Measurements from ENCODE around the gene SNX9. TPM values are rescaled to one million over a fixed set of nuclear protein-coding genes. Genes with fewer than 3 reads are reported as not detected.

The SNX9 gene
- total and polyA plus RNA-seq, 2 donors (not counting 1 experiment from before 2014, with no cell fraction given): 10.0 to 50.7 TPM

DNA sequence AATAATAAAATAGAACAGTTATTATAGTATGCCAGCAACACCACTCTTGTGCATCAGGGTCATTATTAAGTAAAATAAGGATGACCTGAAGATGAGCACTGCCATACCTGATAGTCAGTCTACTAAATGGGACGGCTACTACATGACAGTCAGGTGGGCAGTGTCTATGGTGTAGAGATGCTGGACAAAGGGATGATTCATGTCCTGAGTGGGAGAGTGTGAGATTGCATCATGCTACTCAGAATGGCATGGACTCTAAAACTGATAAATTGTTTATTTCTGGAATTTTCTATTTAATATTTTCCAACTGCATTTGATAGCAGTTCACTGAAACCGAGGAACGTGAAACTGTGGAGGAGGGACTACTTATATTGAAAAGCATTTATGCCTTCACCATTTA, 38.8 kb downstream of the SNX9 start:
- Mint-ChIP-seq H3K27me3 (no peaks in the 10 kb centered on the region), H3K4me3 (no peak overlapping the region), H3K9me3 (ENCODE audit: insufficient read depth) (no peaks in the 10 kb centered on the region), H3K27ac (no peak overlapping the region), H3K4me1 (peaks cover 43% of the 10 kb centered on the region)
- Histone ChIP-seq H3K9ac (ENCODE audit: low read length) (no peak overlapping the region), H3K27me3 (replicated peaks in 1 of 4; ENCODE audit: control extremely low read depth in 1 of 4, control insufficient read depth in 3 of 4, insufficient read depth in 4 of 4, low read length in 3 of 4) (no peaks in the 10 kb centered on the region), H3K79me2 (ENCODE audit: control insufficient read depth, insufficient read depth, low read length) (peaks cover 89% of the 10 kb centered on the region), H4K20me1 (ENCODE audit: control insufficient read depth, insufficient read depth, low read length, poor library complexity, severe bottlenecking) (peaks cover 79% of the 10 kb centered on the region), H3K9me3 (ENCODE audit: control extremely low read depth in 1 of 3, control insufficient read depth in 2 of 3, insufficient read depth in 1 of 3, low read length in 2 of 3) (no peaks in the 10 kb centered on the region), H3K4me1 (ENCODE audit: control insufficient read depth in 2 of 2, insufficient read depth in 2 of 2, low read length in 2 of 2) (peaks cover 6 to 7% of the 10 kb centered on the region in 2 donors), H3K36me3 (replicated peaks in 1 of 2; ENCODE audit: control extremely low read depth in 1 of 2, control insufficient read depth in 1 of 2, extremely low read depth in 1 of 2, insufficient read depth in 2 of 2, low read length in 1 of 2) (peaks cover 0 to 1% of the 10 kb centered on the region in 2 experiments), H3K4me2 (replicated peaks; ENCODE audit: low read depth, low read length, poor library complexity, severe bottlenecking) (no peak overlapping the region), H3K27ac (ENCODE audit: low read length in 2 of 2) (no peak overlapping the region), H3K4me3 (ENCODE audit: control extremely low read depth in 1 of 5, extremely low read depth in 1 of 5, insufficient read depth in 1 of 5, low read depth in 2 of 5, low read length in 4 of 5) (no peak overlapping the region), H2AFZ (ENCODE audit: insufficient read depth, low read depth, low read length, poor library complexity, severe bottlenecking) (no peak overlapping the region)
- intact Hi-C loops (cut with micrococcal nuclease): no loop called here
- ChIA-PET CTCF (interaction anchor here (0.8 kb wide), 1 partner anchor 105 kb away, joined by 4 read pairs; no protein-coding TSS in a partner anchor), POLR2A (no interaction called here)
- ATAC-seq (ENCODE audit: low read depth) (no peak), DNase-seq (no peak)
- no CpG with 5 or more reads among the region's 3 CpGs for WGBS (ENCODE audit: insufficient coverage)
- TF ChIP-seq CTCF (IDR thresholded peaks at IDR 0.05) (no peak), EZH2 (IDR thresholded peaks at IDR 0.05; ENCODE audit: borderline replicate concordance, insufficient read depth, low read depth, low read length, poor library complexity, severe bottlenecking) (no peak)

GRCh38 chr6:157862706-157863105, 39.7 kb downstream of the SNX9 start:
- no peaks in the 10 kb centered on the region for H3K27me3 ChIP-seq (replicated peaks in 1 of 4; ENCODE audit: control extremely low read depth in 1 of 4, control insufficient read depth in 3 of 4, insufficient read depth in 4 of 4, low read length in 3 of 4)
- peaks cover 0 to 4% of the 10 kb centered on the region in 2 experiments for H3K36me3 ChIP-seq (replicated peaks in 1 of 2; ENCODE audit: control extremely low read depth in 1 of 2, control insufficient read depth in 1 of 2, extremely low read depth in 1 of 2, insufficient read depth in 2 of 2, low read length in 1 of 2)
- no peak overlapping the region for H3K9ac ChIP-seq (ENCODE audit: low read length)
- no peak overlapping the region for H3K4me3 Mint-ChIP-seq
- H3K4me1 ChIP-seq (ENCODE audit: control insufficient read depth in 2 of 2, insufficient read depth in 2 of 2, low read length in 2 of 2): peaks cover 6 to 7% of the 10 kb centered on the region in 2 donors
- POLR2A ChIA-PET: no interaction called here
- H3K9me3 Mint-ChIP-seq (ENCODE audit: insufficient read depth): no peaks in the 10 kb centered on the region
- H3K27ac ChIP-seq (ENCODE audit: low read length in 2 of 2): no peak overlapping the region
- H3K79me2 ChIP-seq (ENCODE audit: control insufficient read depth, insufficient read depth, low read length): peaks cover 80% of the 10 kb centered on the region
- no peak for ATAC-seq (ENCODE audit: low read depth)
- H3K4me1 Mint-ChIP-seq: peaks cover 45% of the 10 kb centered on the region
- no peak overlapping the region for H3K4me2 ChIP-seq (replicated peaks; ENCODE audit: low read depth, low read length, poor library complexity, severe bottlenecking)
- DNase-seq: no peak
- peaks cover 83% of the 10 kb centered on the region for H4K20me1 ChIP-seq (ENCODE audit: control insufficient read depth, insufficient read depth, low read length, poor library complexity, severe bottlenecking)
- no CpG with 5 or more reads among the region's 1 CpG for WGBS (ENCODE audit: insufficient coverage)
- TF ChIP-seq CTCF (IDR thresholded peaks at IDR 0.05) (no peak), EZH2 (IDR thresholded peaks at IDR 0.05; ENCODE audit: borderline replicate concordance, insufficient read depth, low read depth, low read length, poor library complexity, severe bottlenecking) (no peak)
- H3K4me3 ChIP-seq (ENCODE audit: control extremely low read depth in 1 of 5, extremely low read depth in 1 of 5, insufficient read depth in 1 of 5, low read depth in 2 of 5, low read length in 4 of 5): no peak overlapping the region
- H3K27ac Mint-ChIP-seq: no peak overlapping the region
- CTCF ChIA-PET: interaction anchor here (0.6 to 2.1 kb wide), 3 partner anchors 11 to 106 kb away, joined by 3 to 11 read pairs (median 7); no protein-coding TSS in a partner anchor
- no peaks in the 10 kb centered on the region for H3K9me3 ChIP-seq (ENCODE audit: control extremely low read depth in 1 of 3, control insufficient read depth in 2 of 3, insufficient read depth in 1 of 3, low read length in 2 of 3)
- no peak overlapping the region for H2AFZ ChIP-seq (ENCODE audit: insufficient read depth, low read depth, low read length, poor library complexity, severe bottlenecking)
- intact Hi-C loops (cut with micrococcal nuclease): no loop called here
- H3K27me3 Mint-ChIP-seq: no peaks in the 10 kb centered on the region

Measured in B cell (primary cell).